GM10248 (cell line): Measurements from ENCODE around the gene ARHGAP18.

Experiments used
- CTCF ChIA-PET: fragments of 300-600 bp; sonication (Branson Sonifier 250); formaldehyde crosslinking; extraction: SDS; loops from one replicate; lab custom pipeline; 2021; ENCODE audit warnings: antibody characterized with exemption; lab: Yijun Ruan, JAX
- POLR2A ChIA-PET: fragments of 350-650 bp; sonication (Branson Sonifier 250); formaldehyde crosslinking; extraction: SDS; loops from one replicate; lab custom pipeline; 2020; ENCODE audit warnings: antibody characterized with exemption; lab: Yijun Ruan, JAX
- DNase-seq: peaks from one replicate; pipeline ENCODE4 v3.0.0; 2012; ENCODE audit errors: extremely low spot score
- TF ChIP-seq, protein P1 (sequence below): IDR thresholded peaks from 2 replicates; pipeline ENCODE4 v1.5.1; 2012; ENCODE audit warnings: mild to moderate bottlenecking, low read depth; ENCODE audit errors: extremely low read depth, missing control alignments, control extremely low read depth

The ARHGAP18 gene

DNA sequence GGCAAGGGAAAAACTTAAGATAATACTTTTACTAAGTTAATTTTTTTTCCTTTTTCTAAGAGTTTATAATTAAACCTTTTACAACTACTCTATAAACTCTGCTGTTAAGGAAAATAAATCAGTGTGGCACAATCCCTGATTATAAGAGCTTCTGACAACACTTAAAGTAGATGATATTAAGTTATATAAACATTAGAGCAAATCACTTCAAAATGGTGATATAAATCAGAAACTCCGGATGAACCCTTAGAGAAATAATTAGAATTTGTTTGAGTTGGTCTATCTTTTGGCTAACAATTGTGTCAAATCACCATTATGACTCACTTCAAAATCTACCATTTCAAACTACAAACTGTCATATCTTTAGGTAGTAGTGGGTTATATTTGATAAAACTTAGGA lies 104.9 kb downstream of the ARHGAP18 start:
- CTCF ChIA-PET: interaction anchor here (1.2 to 12.4 kb wide), 2 partner anchors 123 to 170 kb away, joined by 3 to 200 read pairs; no protein-coding TSS in a partner anchor
- DNase-seq: no peak
- TF ChIP-seq, protein P1, sequence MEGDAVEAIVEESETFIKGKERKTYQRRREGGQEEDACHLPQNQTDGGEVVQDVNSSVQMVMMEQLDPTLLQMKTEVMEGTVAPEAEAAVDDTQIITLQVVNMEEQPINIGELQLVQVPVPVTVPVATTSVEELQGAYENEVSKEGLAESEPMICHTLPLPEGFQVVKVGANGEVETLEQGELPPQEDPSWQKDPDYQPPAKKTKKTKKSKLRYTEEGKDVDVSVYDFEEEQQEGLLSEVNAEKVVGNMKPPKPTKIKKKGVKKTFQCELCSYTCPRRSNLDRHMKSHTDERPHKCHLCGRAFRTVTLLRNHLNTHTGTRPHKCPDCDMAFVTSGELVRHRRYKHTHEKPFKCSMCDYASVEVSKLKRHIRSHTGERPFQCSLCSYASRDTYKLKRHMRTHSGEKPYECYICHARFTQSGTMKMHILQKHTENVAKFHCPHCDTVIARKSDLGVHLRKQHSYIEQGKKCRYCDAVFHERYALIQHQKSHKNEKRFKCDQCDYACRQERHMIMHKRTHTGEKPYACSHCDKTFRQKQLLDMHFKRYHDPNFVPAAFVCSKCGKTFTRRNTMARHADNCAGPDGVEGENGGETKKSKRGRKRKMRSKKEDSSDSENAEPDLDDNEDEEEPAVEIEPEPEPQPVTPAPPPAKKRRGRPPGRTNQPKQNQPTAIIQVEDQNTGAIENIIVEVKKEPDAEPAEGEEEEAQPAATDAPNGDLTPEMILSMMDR: no peak
- POLR2A ChIA-PET: no interaction called here

DNA sequence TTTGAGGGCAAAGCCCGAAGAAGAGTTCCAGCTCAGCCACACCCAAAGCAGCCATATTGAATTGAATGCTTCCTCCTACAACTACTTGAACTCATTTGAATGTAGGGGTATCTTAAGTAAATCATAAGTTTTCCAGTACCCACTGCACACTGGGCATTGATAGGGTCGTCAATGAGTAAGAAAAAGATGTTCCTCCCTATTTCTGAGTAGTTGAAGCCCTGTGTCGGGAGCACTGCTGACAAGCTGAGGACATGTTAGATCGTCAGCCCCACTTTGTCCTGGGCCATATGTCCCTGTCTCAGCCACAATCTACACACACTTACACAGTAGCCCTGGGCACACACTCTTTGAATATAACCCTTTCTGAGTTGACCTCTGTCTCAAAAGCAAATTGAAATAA lies 105.7 kb downstream of the ARHGAP18 start:
- TF ChIP-seq, protein P1: no peak
- no peak for DNase-seq
- CTCF ChIA-PET: interaction anchor here (1.1 to 12.4 kb wide), 2 partner anchors 22 to 124 kb away, joined by 4 to 200 read pairs; no protein-coding TSS in a partner anchor
- POLR2A ChIA-PET: no interaction called here

DNA sequence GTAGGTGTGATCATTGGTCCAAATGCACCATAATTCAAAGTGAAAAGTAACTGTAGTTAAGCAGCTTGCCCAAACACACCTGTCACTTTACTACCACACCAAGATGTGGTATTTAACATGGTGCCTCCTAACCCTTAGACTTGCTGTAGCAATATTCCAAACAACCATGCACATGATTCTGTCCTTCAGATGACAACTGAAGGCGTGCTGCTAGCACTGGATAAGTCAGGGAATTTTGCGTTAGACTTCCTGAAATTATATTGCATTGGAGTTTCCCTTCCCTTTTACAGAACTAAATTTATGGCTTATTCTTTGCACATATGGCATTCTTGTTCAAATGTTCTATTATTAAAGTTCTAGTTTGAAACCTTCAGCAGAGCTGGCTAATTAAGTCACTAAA lies 106.2 kb downstream of the ARHGAP18 start:
- TF ChIP-seq, protein P1: no peak
- ChIA-PET CTCF (interaction anchor here (1.1 to 12.4 kb wide), 3 partner anchors 23 to 418 kb away, joined by 3 to 200 read pairs (median 4); no protein-coding TSS in a partner anchor), POLR2A (no interaction called here)
- no peak for DNase-seq

DNA sequence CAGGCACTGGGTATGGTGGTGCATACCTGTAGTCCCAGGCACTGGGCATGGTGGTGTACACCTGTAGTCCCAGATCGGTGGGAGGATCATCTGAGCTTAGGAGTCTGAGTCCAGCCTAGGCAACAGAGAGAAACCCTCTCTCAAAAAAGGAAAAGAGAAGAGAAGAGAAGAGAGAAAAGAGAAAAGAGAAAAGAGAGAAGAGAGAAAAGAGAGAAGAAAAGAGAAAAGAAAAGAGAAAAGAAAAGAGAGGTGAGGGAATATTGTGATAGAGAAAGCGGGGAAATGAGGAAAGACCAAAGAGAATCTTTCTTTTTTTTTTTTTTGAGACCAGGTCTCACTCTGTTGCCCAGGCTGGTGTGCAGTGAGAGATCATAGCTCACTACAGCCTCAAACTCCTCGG lies 108.7 kb downstream of the ARHGAP18 start:
- TF ChIP-seq, protein P1: no peak
- CTCF ChIA-PET: interaction anchor here (1.0 to 12.4 kb wide), 6 partner anchors 13 to 174 kb away, joined by 3 to 200 read pairs (median 4); no protein-coding TSS in a partner anchor

DNA sequence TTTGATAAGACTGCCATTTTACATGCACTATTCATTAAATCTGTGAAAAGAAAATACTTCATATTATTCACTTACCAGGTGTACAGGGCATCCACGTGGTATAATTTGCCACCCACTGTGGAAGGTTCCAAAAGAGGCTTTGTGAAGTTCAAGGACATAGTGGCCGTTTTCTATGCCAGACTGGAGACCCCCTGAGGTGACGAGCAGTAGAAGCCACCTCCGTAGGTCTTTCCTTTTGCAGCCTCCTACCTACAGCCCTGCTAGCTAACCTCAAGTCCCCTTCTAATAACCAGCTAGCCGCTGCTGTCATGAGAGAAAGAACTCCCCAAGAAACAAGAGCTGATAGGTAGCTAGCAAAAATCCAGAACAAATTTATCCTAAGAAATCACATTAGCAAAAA lies 110.5 kb downstream of the ARHGAP18 start:
- no peak for DNase-seq
- CTCF ChIA-PET: interaction anchor here (0.6 to 12.4 kb wide), 17 partner anchors 9 to 422 kb away, joined by 3 to 200 read pairs (median 6); partner anchors contain the start of gene ARHGAP18
- TF ChIP-seq, protein P1: no peak
- POLR2A ChIA-PET: no interaction called here

More for the DNA sequence above, 108.7 kb downstream of the ARHGAP18 start:
- POLR2A ChIA-PET: no interaction called here
- DNase-seq: no peak

DNA sequence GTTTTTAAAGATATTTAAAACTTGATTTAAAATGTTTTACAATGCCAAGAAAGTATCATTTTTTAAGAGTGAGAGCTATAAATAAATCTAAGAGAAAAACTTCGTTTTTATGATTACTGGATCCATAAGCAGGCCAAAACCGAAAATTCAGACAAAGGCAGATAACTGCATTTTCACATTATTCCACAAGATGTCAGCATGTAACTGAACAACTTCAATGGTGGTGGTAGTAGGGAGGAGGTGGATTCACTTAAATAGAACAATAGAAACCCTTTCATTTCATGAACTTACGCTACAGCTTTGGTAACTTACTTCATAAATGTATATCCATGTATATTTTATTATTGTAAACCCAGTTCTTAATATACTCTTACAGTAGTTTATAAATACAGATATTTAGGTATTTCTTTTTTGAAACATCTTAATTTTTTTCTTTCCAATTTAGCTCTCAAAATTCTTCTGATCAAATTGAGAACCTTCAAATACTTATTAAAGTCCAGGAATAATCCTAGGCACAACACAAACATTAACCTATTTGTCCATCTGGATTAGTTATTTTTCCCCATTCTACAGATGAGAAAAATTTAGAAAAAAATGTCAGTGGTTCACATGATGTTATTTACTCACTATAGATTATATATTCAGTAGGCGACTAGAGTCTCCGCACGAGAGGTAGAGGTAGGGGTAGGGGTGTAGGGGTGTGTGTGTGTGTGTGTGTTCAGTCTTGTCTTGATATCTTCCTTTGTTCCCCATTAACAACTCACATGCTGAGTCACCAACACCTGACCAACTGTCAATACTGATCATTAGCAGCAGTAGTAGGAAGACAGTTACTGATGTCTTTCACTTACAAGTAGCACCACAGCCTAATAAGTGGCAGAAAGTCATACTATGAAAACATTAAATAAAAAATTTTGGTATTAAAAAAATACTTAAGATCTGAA lies 111.5 kb downstream of the ARHGAP18 start:
- TF ChIP-seq, protein P1: peak; percentile 79
- ChIA-PET POLR2A (no interaction called here), CTCF (interaction anchor here (0.6 to 12.4 kb wide), 71 partner anchors 9 to 660 kb away, joined by 3 to 200 read pairs (median 5); partner anchors contain the start of genes ARHGAP18 and TMEM244)
- DNase-seq: peak; percentile 55
